HepG2 (cell line): ENCODE measurements around the gene PAQR6. TPM values are rescaled to one million over a fixed set of nuclear protein-coding genes. Genes with fewer than 3 reads are reported as not detected.

Experiments
- ATAC-seq: fragments of 200-7000 bp; cut with Tn5 transposase; 3 replicates; pipeline ENCODE4 v1.9.1; 2020; ENCODE audit warnings: mild to moderate bottlenecking, moderate library complexity
- BruUV-seq: library from RNA; stranded (reverse); fragments of 400-500 nt; replicated peaks from 2 replicates; lab custom pipeline; 2021; lab: Mats Ljungman, UMichigan
- CTCF ChIA-PET: fragments of 300-600 bp; formaldehyde crosslinking; extraction: SDS; loops from one replicate; lab custom pipeline; 2021; ENCODE audit warnings: low total read pairs, inconsistent platforms, low intra/inter-chr PET ratio; lab: Yijun Ruan, JAX
- POLR2A ChIA-PET: fragments of 350-600 bp; sonication (Branson Sonifier 250); formaldehyde crosslinking; loops from one replicate; lab custom pipeline; 2020; ENCODE audit warnings: antibody characterized with exemption, inconsistent platforms; lab: Yijun Ruan, JAX
- DNase-seq: peaks from one replicate; pipeline ENCODE4 v3.0.0-alpha.2; 2015; ENCODE audit warnings: low spot score
- FAIRE-seq: peaks from 3 replicates; lab custom pipeline; 2011; peaks lifted over from hg19 to GRCh38; lab: Jason Lieb, UNC
- H2AFZ ChIP-seq: one replicate; pipeline ENCODE4 v1.6.1; 2011; ENCODE audit warnings: low read length, inconsistent platforms
- H3K27ac ChIP-seq: fragments of 300-600 bp; 3 replicates; pipeline ENCODE4 v1.8.0; 2011; ENCODE audit warnings: mixed run types, mild to moderate bottlenecking, mixed read lengths, low read length, inconsistent platforms; ENCODE audit not compliant: insufficient read depth; ENCODE audit errors: extremely low read length
- H3K27me3 ChIP-seq, 2 experiments: fragments of 200-600 bp in 1 of 2; 2 replicates in 1 of 2; 3 replicates in 1 of 2; pipeline versions ENCODE4 v1.6.0 to v1.8.0; 2011; ENCODE audit warnings: low read length in 2 of 2, mild to moderate bottlenecking in 2 of 2, moderate library complexity in 2 of 2, inconsistent platforms in 1 of 2; ENCODE audit not compliant: insufficient read depth in 2 of 2, control insufficient read depth in 1 of 2
- H3K36me3 ChIP-seq, 2 experiments: fragments of 200-600 bp in 1 of 2; replicated peaks in 1 of 2; 2 replicates in 1 of 2; 3 replicates in 1 of 2; pipeline versions ENCODE4 v1.5.1 to v1.8.0; 2011; ENCODE audit warnings: low read length in 2 of 2, inconsistent platforms in 1 of 2; ENCODE audit not compliant: insufficient read depth in 2 of 2, control insufficient read depth in 1 of 2
- H3K4me1 ChIP-seq: 2 replicates; pipeline ENCODE4 v1.5.1; 2012; ENCODE audit warnings: low read length, inconsistent platforms; ENCODE audit not compliant: insufficient read depth
- H3K4me2 ChIP-seq: 2 replicates; pipeline ENCODE4 v1.6.0; 2011; ENCODE audit warnings: low read depth, low read length, inconsistent platforms
- H3K4me3 ChIP-seq, 3 experiments: fragments of 200-600 bp in 1 of 3; sonication (generic), shearing (Covaris generic) in 1 of 3; replicated peaks in 1 of 3; 2 replicates each; pipeline ENCODE4 v1.5.1; 2011 to 2016; ENCODE audit warnings: low read length in 3 of 3, inconsistent platforms in 2 of 3, low read depth in 2 of 3, mild to moderate bottlenecking in 2 of 3, control low read depth in 1 of 3, mixed read lengths in 1 of 3; ENCODE audit not compliant: insufficient read depth in 1 of 3
- H3K79me2 ChIP-seq: one replicate; pipeline ENCODE4 v1.6.1; 2011; ENCODE audit warnings: low read length, inconsistent platforms; ENCODE audit not compliant: insufficient read depth
- H3K9ac ChIP-seq: 2 replicates; pipeline ENCODE4 v1.6.0; 2011; ENCODE audit warnings: mild to moderate bottlenecking, low read depth, low read length, inconsistent platforms; ENCODE audit not compliant: insufficient read depth
- H3K9me3 ChIP-seq: 2 replicates; pipeline ENCODE4 v1.5.1; 2012; ENCODE audit warnings: mild to moderate bottlenecking, low read length
- H4K20me1 ChIP-seq: 2 replicates; pipeline ENCODE4 v1.6.0; 2011; ENCODE audit warnings: inconsistent platforms, mild to moderate bottlenecking, low read length, moderate library complexity; ENCODE audit not compliant: insufficient read depth
- EZH2 ChIP-seq: conservative IDR thresholded peaks from 2 replicates; pipeline ENCODE4 v1.6.1; 2012; ENCODE audit warnings: mild to moderate bottlenecking, low read depth, low read length, moderate library complexity
- HMGXB4 ChIP-seq, 2 experiments: sonication (generic) in 1 of 2; formaldehyde crosslinking in 1 of 2; IDR thresholded peaks; 2 replicates each; pipeline versions ENCODE4 v1.4.0 to v1.6.1; 2018 to 2020; ENCODE audit warnings: missing genetic modification reagents in 2 of 2, borderline replicate concordance in 1 of 2, low read depth in 1 of 2, mild to moderate bottlenecking in 1 of 2, missing biosample characterization in 1 of 2
- STAT6 ChIP-seq: sonication (generic); formaldehyde crosslinking; IDR thresholded peaks from 2 replicates; pipeline ENCODE4 v1.4.0; 2020; ENCODE audit warnings: missing genetic modification reagents, mild to moderate bottlenecking, borderline replicate concordance
- TSC22D2 ChIP-seq: sonication (generic); formaldehyde crosslinking; IDR thresholded peaks from 2 replicates; pipeline ENCODE4 v1.5.1; 2020; ENCODE audit warnings: missing genetic modification reagents, mild to moderate bottlenecking, borderline replicate concordance
- WGBS: methylation state at CpG from one replicate; pipeline ENCODE4 v1.1.6; 2017; ENCODE audit warnings: low lambda C conversion rate; 5-methylcytosine and 5-hydroxymethylcytosine counted together
- in situ Hi-C: cut with HindIII; loops from 2 replicates; pipeline ENCODE4 v1.10.0; 2017; ENCODE audit warnings: low pct_unique_long_range_greater_than_20kb; ENCODE audit not compliant: extremely low pct_ligation_motif_present
- intact Hi-C: fragments of 100-400 bp; cut with micrococcal nuclease; formaldehyde crosslinking; loops from one replicate; pipeline ENCODE4 v1.10.0; 2022; ENCODE audit not compliant: unreplicated experiment
- polyA plus RNA-seq, 8 experiments: library from polyadenylated mRNA; depleted of rRNA in 3 of 8; stranded (reverse) in 7 of 8; unstranded in 1 of 8; fragments of >200 nt; fragmentation: Illumina TruSeq in 4 of 8; extraction: Trizol in 4 of 8; gene quantifications; 2 replicates each; pipeline versions ENCODE4 v1.2.1 to v1.2.3, GENCODE V29; 2011 to 2016; ENCODE audit warnings: low read depth in 4 of 8, missing spikeins in 1 of 8, mixed read lengths in 1 of 8; ENCODE audit not compliant: insufficient read depth in 1 of 8
- total RNA-seq, 5 experiments: library from RNA; depleted of rRNA; stranded (reverse); fragments of >200 nt; fragmentation: Illumina TruSeq; extraction: Trizol; gene quantifications; 2 replicates each; pipeline ENCODE4 v1.2.3, GENCODE V29; 2016; ENCODE audit warnings: low read depth in 1 of 5

Gene PAQR6
- total and polyA plus RNA-seq, 2 of the 13 experiments (the other 11 are each of a cell fraction or from before 2014, with no cell fraction given), result 0.82 to 1.4 TPM

- Histone ChIP-seq H3K4me1 (peaks cover 19% of the 10 kb centered on the region), H3K9ac (no peak overlapping the region), H3K79me2 (peaks cover 23% of the 10 kb centered on the region), H3K9me3 (no peaks in the 10 kb centered on the region), H3K36me3 (peaks cover 2 to 3% of the 10 kb centered on the region in 2 experiments; a peak in 2 of 5 replicates), H2AFZ (no peak overlapping the region), H3K4me2 (no peak overlapping the region), H3K27me3 (no peaks in the 10 kb centered on the region; a peak in 1 of 5 replicates), H3K4me3 (no peak overlapping the region), H3K27ac (no peak overlapping the region), H4K20me1 (peaks cover 6% of the 10 kb centered on the region; the same call in 1 of the 2 replicates)
- no peak for ATAC-seq
- BruUV-seq, result no TSS peak
- DNase-seq, result no peak
- 94% methylated on average over 8 of the region's 8 CpGs for WGBS
- POLR2A ChIA-PET, result interaction anchor here (0.7 kb wide), 1 partner anchor 14 kb away, joined by 3 read pairs; no protein-coding TSS in a partner anchor
- FAIRE-seq, result no peak
- intact Hi-C loops, result no loop called here
- in situ Hi-C loops, result no loop called here
- CTCF ChIA-PET, result no interaction called here
- TF ChIP-seq TSC22D2 (CRISPR knock-in tag) (no peak), STAT6 (CRISPR knock-in tag) (no peak), HMGXB4 (CRISPR knock-in tag; IDR thresholded peaks at IDR 0.05; ENCODE audit: borderline replicate concordance in 1 of 2, low read depth in 1 of 2) (no peak), EZH2 (no peak)
These were observed 38.2 kb upstream of the PAQR6 start for GRCh38 chr1:156286061-156286460.
